ENCODE data around the gene PGAM1.
"Not testable (repeated sequence)": the region's sequence is repeated elsewhere in the genome, so short reads cannot be mapped to it uniquely, and the experiment has no call there.

Gene PGAM1

GRCh38 chr10:97425964-97426775 lies at the start of gene PGAM1:
Gene PGAM1, plus strand, starts transcription at chr10:97426191. Its CDS starts 117 bp downstream, at chr10:97426308.
- DNase-seq (ENCODE audit: low read depth), result peak; percentile 94

DNA sequence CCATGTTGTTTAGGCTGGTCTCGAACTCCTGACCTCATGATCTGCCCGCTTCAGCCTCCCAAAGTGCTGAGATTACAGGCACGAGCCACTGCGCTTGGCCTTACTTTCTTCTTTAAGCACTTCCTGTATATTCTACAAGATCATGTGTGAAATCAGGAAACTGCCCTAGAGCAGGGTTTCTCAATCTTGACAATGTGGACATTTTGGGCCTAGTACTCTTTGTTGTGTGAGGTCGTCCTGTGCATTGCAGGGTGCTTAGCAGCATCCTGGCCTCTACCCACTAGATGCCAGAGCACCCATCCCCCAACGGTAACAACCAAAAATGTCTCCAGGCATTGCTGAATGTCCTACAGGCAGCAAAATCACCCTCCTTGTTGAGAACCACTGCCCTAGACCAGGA lies 49.6 kb upstream of the PGAM1 start:
- DNase-seq (ENCODE audit: low read depth), result no peak

- DNase-seq (ENCODE audit: low read depth), result no peak
Observed at GRCh38 chr10:97378933-97379921, 46.8 kb upstream of the PGAM1 start.

- DNase-seq (ENCODE audit: low read depth), result no peak
Observed at GRCh38 chr10:97380516-97380915, 45.5 kb upstream of the PGAM1 start.

DNA sequence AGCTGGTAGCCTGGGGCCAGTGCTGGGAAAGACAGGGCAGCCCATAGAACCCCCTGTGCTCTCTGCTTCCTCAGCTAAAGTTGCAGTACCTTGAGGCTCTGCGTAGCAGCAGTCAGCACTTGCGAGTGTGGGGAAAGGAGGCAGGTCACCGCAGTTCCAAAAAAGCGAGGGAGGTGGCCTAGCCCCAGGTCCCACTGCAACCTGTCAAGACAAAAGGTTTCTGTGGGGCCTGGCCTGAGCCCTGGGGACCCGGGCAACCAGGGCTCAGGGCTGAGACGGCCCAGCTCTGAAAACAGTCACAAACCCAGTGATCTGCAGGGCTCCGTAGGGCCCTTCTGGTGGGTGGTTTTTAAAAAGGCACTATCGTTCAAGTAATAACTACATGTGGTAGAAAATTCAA lies 44.4 kb upstream of the PGAM1 start:
- no peak for DNase-seq (ENCODE audit: low read depth)

DNA sequence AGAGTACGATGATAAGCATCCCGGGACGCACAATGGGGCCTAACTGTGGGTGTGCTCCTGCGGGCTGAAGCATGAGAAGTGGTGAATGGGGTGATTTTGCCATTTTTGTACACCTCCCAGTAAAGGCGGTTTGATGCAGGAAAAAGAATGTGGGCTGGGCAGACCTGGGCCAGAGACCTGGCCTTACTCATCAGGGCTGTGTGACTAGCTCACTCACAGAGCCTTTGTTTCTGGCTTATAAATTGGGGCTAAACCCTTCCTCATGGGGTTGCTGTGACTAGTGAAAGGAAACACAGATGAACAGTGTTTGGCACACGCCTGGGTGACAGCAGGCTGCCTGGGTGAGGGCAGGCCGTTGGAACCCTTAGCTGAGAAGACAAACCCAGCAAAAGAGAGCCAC lies 42.8 kb upstream of the PGAM1 start:
- no peak for DNase-seq (ENCODE audit: low read depth)

GRCh38 chr10:97384156-97384555 lies 41.8 kb upstream of the PGAM1 start:
- no peak for DNase-seq (ENCODE audit: low read depth)

DNA sequence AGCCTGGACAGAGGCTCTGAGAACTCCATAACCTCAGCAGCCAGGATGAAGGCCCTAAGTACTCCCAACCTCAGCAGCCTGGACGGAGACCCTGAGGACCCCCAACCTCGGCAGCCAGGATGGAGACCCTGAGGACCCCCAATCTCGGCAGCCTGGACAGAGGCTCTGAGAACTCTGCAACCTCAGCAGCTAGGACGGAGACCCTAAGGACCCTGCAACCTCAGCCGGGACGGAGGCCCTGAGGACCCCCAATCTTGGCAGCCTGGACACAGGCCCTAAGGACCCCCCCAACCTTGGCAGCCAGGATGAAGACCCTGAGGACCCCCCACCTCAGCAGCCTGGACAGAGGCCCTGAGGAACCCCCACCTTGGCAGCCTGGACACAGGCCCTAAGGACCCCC lies 41.4 kb upstream of the PGAM1 start:
- no peak for DNase-seq (ENCODE audit: low read depth)

DNA sequence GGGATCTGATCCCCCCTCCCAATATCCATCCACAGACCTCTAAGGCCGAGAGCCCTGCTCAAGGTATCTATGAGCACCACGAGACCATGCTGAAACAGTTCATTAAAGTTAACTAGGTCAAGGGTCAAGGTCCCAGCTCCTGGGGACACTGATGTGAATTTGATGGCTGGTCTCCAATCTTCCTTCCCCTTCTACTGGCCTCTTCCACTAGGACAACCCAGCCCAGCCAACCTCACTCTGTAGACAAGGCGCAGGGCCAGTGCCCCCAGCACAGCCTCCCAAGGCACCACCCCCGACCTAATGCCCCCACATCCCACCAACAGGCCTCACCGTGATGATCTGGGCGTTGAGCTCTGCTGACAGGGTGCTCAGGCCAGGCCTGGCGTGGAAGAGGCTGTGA lies 40.4 kb upstream of the PGAM1 start:
- no peak for DNase-seq (ENCODE audit: low read depth)

DNA sequence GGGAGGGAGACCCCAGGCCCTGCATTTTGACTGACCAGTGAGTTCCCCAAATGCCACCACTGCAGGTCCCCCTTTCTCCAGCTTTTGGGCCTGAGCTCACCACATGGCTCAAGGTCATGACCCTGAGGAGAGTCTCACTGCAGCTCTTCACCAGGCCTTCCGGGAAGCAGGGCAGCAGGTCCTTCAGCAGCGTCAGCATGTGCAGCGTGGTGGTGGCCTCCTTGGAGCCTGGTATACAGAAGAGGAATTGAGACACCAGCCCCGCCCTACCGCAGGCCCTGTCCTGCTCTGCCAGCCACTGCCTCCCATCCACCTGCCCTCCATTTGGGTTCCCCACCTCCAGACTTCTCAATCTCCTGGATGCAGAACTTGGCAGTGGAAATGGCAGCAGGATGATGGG lies 37.8 kb upstream of the PGAM1 start:
- no peak for DNase-seq (ENCODE audit: low read depth)

DNA sequence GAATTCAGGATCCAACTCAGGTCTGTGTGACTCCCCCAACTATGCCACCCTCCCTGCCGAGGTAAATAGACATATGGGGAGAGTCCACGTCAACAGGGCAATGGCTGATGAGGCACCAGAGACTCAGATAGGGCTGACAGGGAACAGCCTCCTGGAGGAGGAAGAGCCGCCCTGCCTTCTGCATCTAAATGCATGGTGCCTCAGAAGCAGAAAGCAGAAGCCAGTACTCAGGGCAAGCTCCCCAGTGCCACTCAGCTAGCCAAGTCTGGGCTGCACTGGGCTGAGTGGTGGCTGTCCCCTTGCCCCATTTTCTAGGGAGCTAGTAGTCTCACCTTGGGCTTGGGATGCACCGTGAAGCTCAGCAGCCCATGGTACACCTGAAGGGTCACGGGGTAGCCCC lies 35.9 kb upstream of the PGAM1 start:
- DNase-seq (ENCODE audit: low read depth), result no peak

DNA sequence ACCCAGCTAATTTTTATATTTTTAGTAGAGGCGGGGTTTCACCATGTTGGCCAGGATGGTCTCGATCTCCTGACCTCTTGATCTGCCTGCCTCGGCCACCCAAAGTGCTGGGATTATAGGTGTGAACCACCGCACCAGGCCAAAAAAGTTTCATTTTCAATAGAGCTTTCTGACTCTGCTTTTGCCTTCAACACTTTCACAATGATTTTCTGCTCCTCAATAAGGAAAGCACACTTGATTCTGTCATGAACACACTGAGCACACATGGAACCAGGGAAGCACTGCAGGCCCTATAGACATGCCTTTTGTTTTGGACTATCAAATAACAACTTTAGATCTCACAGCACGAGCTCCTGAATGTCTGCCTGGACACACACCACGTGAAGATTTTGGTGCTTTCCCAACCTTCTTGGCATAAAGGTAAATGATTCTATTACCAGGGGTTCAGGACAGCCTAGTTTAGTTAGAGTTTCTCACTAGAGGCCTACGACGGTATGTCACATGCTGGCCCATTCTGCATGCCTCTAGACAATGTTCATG lies 32.9 kb upstream of the PGAM1 start:
- no peak for DNase-seq (ENCODE audit: low read depth)

- DNase-seq (ENCODE audit: low read depth), result no peak
Observed at GRCh38 chr10:97396056-97396455, 29.9 kb upstream of the PGAM1 start.

- peak; percentile 88 for DNase-seq (ENCODE audit: low read depth)
Observed at GRCh38 chr10:97399843-97400545, 26.0 kb upstream of the PGAM1 start.

GRCh38 chr10:97400665-97401454 lies 25.1 kb upstream of the PGAM1 start, which contains the start of gene RRP12:
Gene RRP12, minus strand, starts transcription at chr10:97401340. Its CDS starts 109 bp downstream, at chr10:97401231.
- peak; percentile 100 for DNase-seq (ENCODE audit: low read depth)

DNA sequence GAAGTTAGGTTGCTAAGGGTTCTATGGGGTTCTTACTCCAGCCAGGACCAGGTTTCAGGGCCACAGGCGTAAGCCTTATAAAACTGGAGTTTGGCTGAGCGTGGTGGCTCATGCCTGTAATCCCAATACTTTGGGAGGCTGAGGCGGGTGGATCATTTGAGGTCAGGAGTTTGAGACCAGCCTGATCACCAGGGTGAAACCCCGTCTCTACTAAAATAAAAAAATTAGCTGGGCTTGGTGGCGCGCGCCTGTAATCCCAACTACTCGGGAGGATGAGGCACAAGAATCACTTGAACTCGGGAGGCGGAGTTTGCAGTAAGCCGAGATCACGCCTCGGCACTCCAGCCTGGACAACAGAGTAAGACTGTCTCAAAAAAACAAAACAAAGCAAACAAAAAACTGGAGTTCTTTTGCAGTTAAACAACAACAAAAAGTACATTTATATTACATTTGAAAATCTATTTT lies 24.5 kb upstream of the PGAM1 start:
- no peak for DNase-seq (ENCODE audit: low read depth)

DNA sequence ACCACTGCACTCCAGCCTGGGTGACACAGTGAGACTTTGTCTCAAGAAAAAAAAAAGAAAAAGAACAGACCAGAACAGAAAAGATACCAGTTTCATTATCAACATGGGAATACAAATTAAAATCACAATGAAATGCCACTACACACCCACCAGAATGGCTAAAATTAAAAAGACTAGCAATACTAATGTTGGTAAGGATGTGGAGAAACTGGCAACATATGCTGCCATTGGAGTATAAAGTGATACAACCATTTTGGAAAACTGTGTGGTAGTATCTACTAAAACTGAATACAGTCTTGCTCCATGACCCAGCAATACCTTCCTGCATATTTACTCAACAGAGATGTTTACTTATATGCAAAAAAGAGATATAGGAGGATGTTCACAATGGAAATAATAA lies 21.9 kb upstream of the PGAM1 start:
- DNase-seq (ENCODE audit: low read depth), result no peak

DNA sequence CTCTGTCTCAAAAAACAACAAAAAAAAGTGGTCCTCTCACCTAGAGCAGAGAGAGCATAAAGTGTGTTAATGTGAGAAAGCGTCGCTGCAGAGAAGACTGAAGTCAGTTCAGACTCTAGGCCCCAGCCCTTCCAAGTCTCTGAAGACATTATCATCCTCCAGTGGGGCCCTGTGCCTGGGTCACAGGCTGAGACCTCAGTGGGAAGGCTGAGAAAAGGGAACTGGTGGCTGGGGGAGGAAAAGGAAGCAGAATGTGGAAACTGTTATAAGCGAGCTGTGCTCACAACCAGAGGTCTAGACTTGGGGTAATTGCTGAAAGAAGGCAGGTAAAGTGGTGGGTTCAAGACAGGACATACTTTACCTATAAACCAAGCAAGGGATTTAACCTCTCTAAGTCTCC lies 19.9 kb upstream of the PGAM1 start:
- DNase-seq (ENCODE audit: low read depth), result no peak

DNA sequence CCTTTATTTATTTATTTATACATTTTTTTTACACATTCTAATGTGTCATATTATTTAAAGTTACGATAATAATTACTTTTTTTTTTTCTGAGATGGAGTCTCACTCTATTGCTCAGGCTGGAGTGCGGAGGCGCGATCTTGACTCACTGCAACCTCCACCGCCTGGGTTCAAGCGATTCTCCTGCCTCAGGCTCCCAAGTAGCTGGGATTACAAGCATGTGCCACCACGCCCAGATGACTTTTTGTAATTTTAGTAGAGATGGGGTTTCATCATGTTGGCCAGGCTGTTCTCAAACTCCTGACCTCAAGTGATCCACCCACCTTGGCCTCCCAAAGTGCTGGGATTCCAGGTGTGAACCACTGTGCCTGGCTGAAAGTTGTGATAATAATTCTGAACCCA lies 19.5 kb upstream of the PGAM1 start:
- not testable (repeated sequence) for DNase-seq (ENCODE audit: low read depth)

- peak; percentile 86 for DNase-seq (ENCODE audit: low read depth)
Observed at GRCh38 chr10:97407211-97407951, 18.6 kb upstream of the PGAM1 start.

DNA sequence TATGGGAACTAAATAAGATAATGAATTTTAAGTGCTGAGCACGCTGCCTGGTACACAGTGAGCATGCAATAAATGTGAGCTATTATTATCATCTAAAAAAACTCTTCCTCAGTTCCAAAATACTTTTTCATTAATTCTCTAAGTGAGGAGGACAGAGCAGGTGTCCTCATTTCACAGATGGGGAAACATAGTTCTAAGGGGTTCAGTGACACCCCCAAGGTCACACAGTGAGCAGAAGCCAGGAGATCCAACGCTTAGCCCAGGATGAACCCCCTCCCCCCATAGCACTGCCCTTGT lies 18.1 kb upstream of the PGAM1 start:
- DNase-seq (ENCODE audit: low read depth), result no peak
